Gastroesophageal sphincter (tissue), 4 donors: ENCODE data around the gene PPP1R3D. TPM values are rescaled to one million over a fixed set of nuclear protein-coding genes. Genes with fewer than 3 reads are reported as not detected.

ENCODE experiments used
- ATAC-seq: fragments of 150-250 bp; one replicate; pipeline ENCODE4 v1.9.1; 2016; ENCODE audit warnings: mild to moderate bottlenecking, moderate library complexity
- H3K27ac ChIP-seq, 4 donors: fragments of 200-600 bp; sonication (generic) in 3 of 4; 1 replicate in 3 of 4; 2 replicates in 1 of 4; pipeline ENCODE4 v1.5.1; 2016 to 2019
- H3K27me3 ChIP-seq: fragments of 200-600 bp; sonication (generic); one replicate; pipeline ENCODE4 v1.5.1; 2019
- H3K36me3 ChIP-seq, 2 donors: fragments of 200-600 bp; sonication (generic); one replicate each; pipeline ENCODE4 v1.5.1; 2019; ENCODE audit warnings: control low read depth in 1 of 2
- H3K4me1 ChIP-seq, 3 donors: fragments of 200-600 bp; sonication (generic); 1 replicate in 2 of 3; 2 replicates in 1 of 3; pipeline ENCODE4 v1.5.1; 2016 to 2019; ENCODE audit warnings: control low read depth in 2 of 3
- H3K4me3 ChIP-seq, 2 donors: fragments of 200-600 bp; sonication (generic); one replicate each; pipeline ENCODE4 v1.5.1; 2019; ENCODE audit warnings: mild to moderate bottlenecking in 1 of 2, moderate library complexity in 1 of 2
- H3K9me3 ChIP-seq, 3 donors: fragments of 200-600 bp; sonication (generic); one replicate each; pipeline ENCODE4 v1.5.1; 2017 to 2019; ENCODE audit warnings: control low read depth in 2 of 3
- EP300 ChIP-seq: sonication (generic); formaldehyde crosslinking; IDR thresholded peaks from one replicate; pipeline ENCODE4 v1.6.1; 2017; ENCODE audit warnings: antibody characterized with exemption, mild to moderate bottlenecking
- POLR2A ChIP-seq, 2 donors: fragments of 450-650 bp; IDR thresholded peaks; one replicate each; pipeline ENCODE4 v1.6.1; 2017; ENCODE audit warnings: antibody characterized with exemption in 2 of 2, mild to moderate bottlenecking in 2 of 2, moderate library complexity in 1 of 2
- POLR2AphosphoS5 ChIP-seq: sonication (generic); formaldehyde crosslinking; IDR thresholded peaks from one replicate; pipeline ENCODE4 v1.6.1; 2017; ENCODE audit warnings: antibody characterized with exemption
- WGBS, 2 donors: methylation state at CpG; one replicate each; pipeline ENCODE4 v1.1.5; 2018; ENCODE audit warnings: low coverage in 1 of 2; 5-methylcytosine and 5-hydroxymethylcytosine counted together
- total RNA-seq, 4 donors: library from RNA; depleted of rRNA; stranded (reverse); fragments of >200 nt; gene quantifications; one replicate each; pipeline ENCODE4 v1.1.0, GENCODE V29; 2016
- TF ChIP-seq, protein P1 (sequence below), 4 experiments: fragments of 200-600 bp in 2 of 4; fragments of 450-650 bp in 2 of 4; sonication (generic) in 1 of 4; IDR thresholded peaks; one replicate each; pipeline ENCODE4 v1.5.1; 2017 to 2019; ENCODE audit warnings: antibody characterized with exemption in 4 of 4, mild to moderate bottlenecking in 2 of 4, moderate library complexity in 2 of 4

Gene PPP1R3D
- total RNA-seq, 4 donors from 2014 or later, result 6.8 to 18.9 (median 10.3) TPM

- Histone ChIP-seq H3K4me1 (no peaks in the 10 kb centered on the region), H3K27me3 (no peaks in the 10 kb centered on the region), H3K9me3 (no peaks in the 10 kb centered on the region), H3K27ac (no peak overlapping the region), H3K36me3 (peaks cover 0 to 17% of the 10 kb centered on the region in 2 donors), H3K4me3 (no peak overlapping the region)
- TF ChIP-seq POLR2AphosphoS5 (no peak), EP300 (no peak), POLR2A (IDR thresholded peaks at IDR 0.05) (no peak)
- TF ChIP-seq, protein P1, sequence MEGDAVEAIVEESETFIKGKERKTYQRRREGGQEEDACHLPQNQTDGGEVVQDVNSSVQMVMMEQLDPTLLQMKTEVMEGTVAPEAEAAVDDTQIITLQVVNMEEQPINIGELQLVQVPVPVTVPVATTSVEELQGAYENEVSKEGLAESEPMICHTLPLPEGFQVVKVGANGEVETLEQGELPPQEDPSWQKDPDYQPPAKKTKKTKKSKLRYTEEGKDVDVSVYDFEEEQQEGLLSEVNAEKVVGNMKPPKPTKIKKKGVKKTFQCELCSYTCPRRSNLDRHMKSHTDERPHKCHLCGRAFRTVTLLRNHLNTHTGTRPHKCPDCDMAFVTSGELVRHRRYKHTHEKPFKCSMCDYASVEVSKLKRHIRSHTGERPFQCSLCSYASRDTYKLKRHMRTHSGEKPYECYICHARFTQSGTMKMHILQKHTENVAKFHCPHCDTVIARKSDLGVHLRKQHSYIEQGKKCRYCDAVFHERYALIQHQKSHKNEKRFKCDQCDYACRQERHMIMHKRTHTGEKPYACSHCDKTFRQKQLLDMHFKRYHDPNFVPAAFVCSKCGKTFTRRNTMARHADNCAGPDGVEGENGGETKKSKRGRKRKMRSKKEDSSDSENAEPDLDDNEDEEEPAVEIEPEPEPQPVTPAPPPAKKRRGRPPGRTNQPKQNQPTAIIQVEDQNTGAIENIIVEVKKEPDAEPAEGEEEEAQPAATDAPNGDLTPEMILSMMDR (IDR thresholded peaks at IDR 0.05), result no peak
- no peak for ATAC-seq
- 86 to 87% methylated on average over 4 of the region's 4 CpGs for WGBS, 2 donors
Measured at GRCh38 chr20:59984541-59984940, 44.4 kb upstream of the PPP1R3D start.

DNA sequence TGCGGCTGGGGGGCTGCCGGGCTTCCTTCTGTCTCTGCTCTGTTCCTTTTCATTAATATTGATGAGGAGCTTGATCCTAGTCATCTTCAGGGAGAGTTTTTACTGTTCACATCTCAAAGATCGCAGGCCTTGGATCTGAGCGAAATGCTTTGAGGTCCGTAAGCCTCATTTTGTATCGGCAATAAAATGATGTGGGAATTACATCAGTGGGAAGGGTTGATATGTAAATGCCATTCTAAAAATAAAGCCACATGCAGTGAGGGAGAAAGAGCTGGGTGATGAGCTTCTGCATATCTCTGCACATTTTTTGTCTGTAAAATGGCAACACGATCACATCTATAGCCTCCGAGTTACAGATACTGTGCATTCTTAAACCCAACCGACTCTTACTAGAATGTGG is 43.0 kb upstream of the PPP1R3D start:
- Histone ChIP-seq H3K4me1 (no peaks in the 10 kb centered on the region), H3K4me3 (no peak overlapping the region), H3K36me3 (peaks cover 0 to 17% of the 10 kb centered on the region in 2 donors), H3K27me3 (no peaks in the 10 kb centered on the region), H3K9me3 (no peaks in the 10 kb centered on the region), H3K27ac (no peak overlapping the region)
- 89 to 94% methylated on average over 8 of the region's 9 CpGs for WGBS, 2 donors
- TF ChIP-seq POLR2AphosphoS5 (no peak), POLR2A (IDR thresholded peaks at IDR 0.05) (no peak), EP300 (no peak)
- TF ChIP-seq, protein P1 (IDR thresholded peaks at IDR 0.05), result no peak
- no peak for ATAC-seq

GRCh38 chr20:59977086-59977485 is 37.0 kb upstream of the PPP1R3D start:
- no peak overlapping the region for H3K27ac ChIP-seq
- TF ChIP-seq, protein P1 (IDR thresholded peaks at IDR 0.05), result no peak
- TF ChIP-seq EP300, result no peak
- no peak for TF ChIP-seq POLR2AphosphoS5
- TF ChIP-seq POLR2A (IDR thresholded peaks at IDR 0.05), result no peak
- peaks cover 0 to 15% (median 0%) of the 10 kb centered on the region in 3 donors for H3K4me1 ChIP-seq
- 89 to 94% methylated on average over 2 to 9 of the region's 9 CpGs for WGBS, 2 donors
- no peak for ATAC-seq
- no peaks in the 10 kb centered on the region for H3K36me3 ChIP-seq
- no peak overlapping the region for H3K4me3 ChIP-seq
- no peaks in the 10 kb centered on the region for H3K9me3 ChIP-seq
- no peaks in the 10 kb centered on the region for H3K27me3 ChIP-seq

- H3K27me3 ChIP-seq, result no peaks in the 10 kb centered on the region
- no peak overlapping the region for H3K27ac ChIP-seq
- H3K9me3 ChIP-seq, result no peaks in the 10 kb centered on the region
- 18 to 26% methylated on average over 5 to 6 of the region's 6 CpGs for WGBS, 2 donors
- TF ChIP-seq, protein P1 (IDR thresholded peaks at IDR 0.05), result no peak
- TF ChIP-seq POLR2AphosphoS5, result no peak
- no peak for TF ChIP-seq POLR2A (IDR thresholded peaks at IDR 0.05)
- TF ChIP-seq EP300, result no peak
- H3K4me3 ChIP-seq, result no peak overlapping the region
- no peaks in the 10 kb centered on the region for H3K36me3 ChIP-seq
- no peak for ATAC-seq
- peaks cover 0 to 15% (median 0%) of the 10 kb centered on the region in 3 donors for H3K4me1 ChIP-seq
Measured at GRCh38 chr20:59976156-59976782, 36.2 kb upstream of the PPP1R3D start.

DNA sequence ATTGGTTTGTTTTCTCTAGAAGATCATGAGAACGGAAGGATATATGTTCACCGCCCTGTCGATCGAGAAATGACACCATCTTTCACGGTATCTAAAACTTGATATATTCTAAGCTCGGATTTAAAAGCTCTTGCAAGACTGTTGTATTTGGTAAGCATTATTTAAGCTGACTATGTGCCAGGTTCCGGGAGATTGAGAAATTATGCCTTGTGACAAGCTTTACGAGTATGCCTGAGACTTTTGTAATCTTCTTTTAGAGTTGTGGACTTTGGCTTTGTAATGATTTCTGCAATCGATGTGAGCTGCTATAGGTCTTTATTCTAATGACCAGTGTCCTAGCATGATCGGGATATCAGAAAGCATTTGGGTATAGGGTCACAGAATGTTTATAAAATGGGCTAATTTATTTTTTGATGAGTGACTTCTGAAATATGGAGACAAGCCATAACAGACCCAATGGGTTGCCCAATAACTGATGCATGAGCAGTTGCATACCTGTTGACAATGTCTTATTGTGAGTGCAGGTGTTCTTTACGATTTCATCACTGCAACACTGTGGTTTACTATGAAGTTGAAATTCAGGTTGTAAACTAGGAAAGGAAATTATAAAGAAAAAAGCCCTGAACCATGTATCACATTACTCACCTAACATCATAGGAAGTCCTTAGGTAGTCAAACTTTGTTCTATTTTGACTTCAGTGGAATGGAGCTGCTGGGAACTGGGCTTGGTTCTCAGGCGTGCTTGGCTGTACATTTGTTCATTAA is 32.1 kb upstream of the PPP1R3D start:
- WGBS, 2 donors, result 87 to 90% methylated on average over 12 of the region's 12 CpGs
- Histone ChIP-seq H3K9me3 (no peaks in the 10 kb centered on the region), H3K4me1 (peaks cover 0 to 15% (median 0%) of the 10 kb centered on the region in 3 donors), H3K27me3 (no peaks in the 10 kb centered on the region), H3K36me3 (no peaks in the 10 kb centered on the region), H3K4me3 (no peak overlapping the region), H3K27ac (no peak overlapping the region)
- TF ChIP-seq, protein P1 (IDR thresholded peaks at IDR 0.05), result no peak
- TF ChIP-seq EP300 (no peak), POLR2AphosphoS5 (no peak), POLR2A (IDR thresholded peaks at IDR 0.05) (no peak)
- no peak for ATAC-seq
